Omental fat pad (tissue), 4 donors: ENCODE results near the gene ATRNL1. TPM values are rescaled to one million over a fixed set of nuclear protein-coding genes. Genes with fewer than 3 reads are reported as not detected.

Source experiments
- ATAC-seq: fragments of 150-250 bp; one replicate; pipeline ENCODE4 v1.9.1; 2016; ENCODE audit warnings: mild to moderate bottlenecking, moderate library complexity; ENCODE audit not compliant: low FRiP score
- DNase-seq: peaks from one replicate; pipeline ENCODE4 v3.0.0-alpha.2; 2019; ENCODE audit warnings: low spot score
- total RNA-seq, 4 donors: library from RNA; depleted of rRNA; stranded (reverse); fragments of >200 nt; gene quantifications; one replicate each; pipeline ENCODE4 v1.1.0, GENCODE V29; 2016
- TF ChIP-seq, protein P1 (sequence below), 3 donors: fragments of 450-650 bp; IDR thresholded peaks; one replicate each; pipeline ENCODE4 v1.5.1; 2016 to 2017; ENCODE audit warnings: antibody characterized with exemption in 3 of 3, mild to moderate bottlenecking in 3 of 3, moderate library complexity in 2 of 3

ATRNL1 gene
- 10 to 100 TPM in 1 of 4 donors, 1 to 10 TPM in 3; 2.5 to 19.0 (median 4.6) TPM for total RNA-seq

- DNase-seq, result no peak
Measured at GRCh38 chr10:115093286-115093775, at the start of gene ATRNL1. Gene ATRNL1, plus strand, starts transcription at chr10:115093365. Its CDS starts 386 bp downstream, at chr10:115093751.

DNA sequence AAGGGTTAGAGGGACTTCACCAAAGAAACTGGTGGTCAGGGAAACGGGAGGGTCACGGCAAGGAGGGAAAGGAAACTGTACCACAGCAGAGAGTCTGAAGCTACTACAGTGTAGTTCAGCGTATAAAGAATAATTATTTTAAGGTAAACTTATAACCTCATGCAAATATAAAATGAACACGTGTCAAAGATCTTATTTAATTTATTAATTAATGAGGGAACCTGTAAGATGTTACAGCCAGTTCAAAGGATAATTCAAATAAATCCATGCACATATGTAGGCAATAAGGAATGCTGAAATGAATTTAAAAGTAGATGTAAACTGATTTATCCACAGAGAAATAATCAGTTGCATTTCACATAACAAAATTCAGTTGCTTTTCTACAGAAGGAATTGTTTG, 49.4 kb upstream of the ATRNL1 start:
- TF ChIP-seq, protein P1, sequence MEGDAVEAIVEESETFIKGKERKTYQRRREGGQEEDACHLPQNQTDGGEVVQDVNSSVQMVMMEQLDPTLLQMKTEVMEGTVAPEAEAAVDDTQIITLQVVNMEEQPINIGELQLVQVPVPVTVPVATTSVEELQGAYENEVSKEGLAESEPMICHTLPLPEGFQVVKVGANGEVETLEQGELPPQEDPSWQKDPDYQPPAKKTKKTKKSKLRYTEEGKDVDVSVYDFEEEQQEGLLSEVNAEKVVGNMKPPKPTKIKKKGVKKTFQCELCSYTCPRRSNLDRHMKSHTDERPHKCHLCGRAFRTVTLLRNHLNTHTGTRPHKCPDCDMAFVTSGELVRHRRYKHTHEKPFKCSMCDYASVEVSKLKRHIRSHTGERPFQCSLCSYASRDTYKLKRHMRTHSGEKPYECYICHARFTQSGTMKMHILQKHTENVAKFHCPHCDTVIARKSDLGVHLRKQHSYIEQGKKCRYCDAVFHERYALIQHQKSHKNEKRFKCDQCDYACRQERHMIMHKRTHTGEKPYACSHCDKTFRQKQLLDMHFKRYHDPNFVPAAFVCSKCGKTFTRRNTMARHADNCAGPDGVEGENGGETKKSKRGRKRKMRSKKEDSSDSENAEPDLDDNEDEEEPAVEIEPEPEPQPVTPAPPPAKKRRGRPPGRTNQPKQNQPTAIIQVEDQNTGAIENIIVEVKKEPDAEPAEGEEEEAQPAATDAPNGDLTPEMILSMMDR (IDR thresholded peaks at IDR 0.05), result no peak
- DNase-seq, result no peak
- no peak for ATAC-seq

More at GRCh38 chr10:115093286-115093775, at the start of gene ATRNL1:
- TF ChIP-seq, protein P1 (IDR thresholded peaks at IDR 0.05), result no peak
- ATAC-seq, result peak; percentile 88

DNA sequence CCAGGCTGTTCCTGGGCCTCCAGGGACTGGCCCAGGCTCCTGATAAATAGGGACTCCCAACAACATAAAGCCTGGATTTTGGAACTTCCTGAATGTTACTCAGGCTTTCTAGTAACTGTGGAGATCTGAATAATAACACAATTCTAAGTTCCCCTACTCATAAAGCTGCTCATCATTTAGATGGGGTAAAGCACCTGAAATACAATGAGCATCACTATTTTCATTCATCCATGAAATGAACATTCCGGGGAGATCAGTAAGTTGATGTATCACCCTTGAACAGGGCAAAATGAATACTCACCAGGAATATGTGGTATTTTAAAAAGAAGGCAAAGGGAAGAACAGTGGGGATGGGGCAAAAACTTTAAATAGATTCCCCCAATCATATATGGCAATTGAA, 48.3 kb upstream of the ATRNL1 start:
- TF ChIP-seq, protein P1 (IDR thresholded peaks at IDR 0.05), result no peak
- ATAC-seq (no peak), DNase-seq (no peak)

- ATAC-seq (no peak), DNase-seq (no peak)
- TF ChIP-seq, protein P1 (IDR thresholded peaks at IDR 0.05), result no peak
Measured at GRCh38 chr10:115045499-115045898, 47.7 kb upstream of the ATRNL1 start.

DNA sequence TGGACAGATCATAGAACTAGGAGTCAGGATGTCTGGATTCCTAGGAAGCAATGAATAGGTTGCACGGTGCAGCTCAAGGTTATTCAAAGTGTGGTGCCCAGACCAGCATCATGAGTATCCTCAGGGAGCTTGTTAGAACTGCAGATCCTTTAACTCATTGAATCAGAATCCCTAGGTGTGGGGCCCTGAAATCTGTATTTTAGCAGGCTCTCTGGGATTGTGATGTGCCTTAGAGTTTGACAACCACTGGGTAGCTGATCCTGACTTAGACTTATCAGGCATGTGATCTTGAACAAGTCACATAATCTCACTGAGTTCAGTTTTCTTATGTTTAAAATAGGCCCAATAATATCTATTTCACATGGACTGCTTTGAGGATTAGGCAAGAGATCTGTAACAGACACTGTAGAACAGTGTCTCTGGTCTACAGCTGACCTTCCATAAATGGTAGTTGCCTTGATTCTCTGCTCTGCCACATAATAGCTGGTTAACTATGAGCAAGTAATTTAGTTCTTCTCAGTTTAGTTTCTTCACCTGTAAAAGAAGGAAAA, 46.4 kb upstream of the ATRNL1 start:
- DNase-seq (no peak), ATAC-seq (no peak)
- TF ChIP-seq, protein P1 (IDR thresholded peaks at IDR 0.05), result no peak

DNA sequence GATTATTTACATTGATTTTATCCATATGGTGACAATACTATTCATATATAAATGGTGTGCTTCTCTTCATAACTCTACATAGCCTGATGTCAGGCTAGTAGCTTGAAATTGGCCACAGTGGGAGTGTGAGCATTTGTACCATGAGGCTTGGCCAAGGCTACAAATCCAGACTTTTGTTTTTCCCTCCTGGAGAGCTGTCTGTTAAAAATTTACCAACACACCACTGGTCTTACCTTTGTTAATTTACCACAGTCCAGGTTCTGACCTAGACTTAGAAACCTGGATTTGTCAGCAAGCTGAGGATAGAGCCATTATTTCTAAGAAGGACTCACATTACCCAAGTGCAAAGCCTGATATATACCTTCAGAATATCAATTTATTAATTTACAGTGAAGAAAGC, 45.5 kb upstream of the ATRNL1 start:
- ATAC-seq, result no peak

More for the DNA sequence above, 45.5 kb upstream of the ATRNL1 start:
- no peak for DNase-seq
- TF ChIP-seq, protein P1 (IDR thresholded peaks at IDR 0.05), result no peak
